Measurements from ENCODE around the gene FAM131B.

GRCh38 chr7:143334244-143334643, 28.3 kb downstream of the FAM131B start:
- TF ChIP-seq CTCF (IDR thresholded peaks at IDR 0.05; ENCODE audit: low read length): no peak
- TF ChIP-seq EZH2 (IDR thresholded peaks at IDR 0.05; ENCODE audit: borderline replicate concordance, low read length): no peak

Data from OCI-LY1 (cell line).